SK-N-SH (cell line): ENCODE data around the gene AIFM3.
"Not testable (repeated sequence)": the region's sequence is repeated elsewhere in the genome, so short reads cannot be mapped to it uniquely, and the experiment has no call there.

Source experiments
- TEAD4 ChIP-seq: IDR thresholded peaks from 2 replicates; pipeline ENCODE4 v1.4.0; 2012; ENCODE audit warnings: mild to moderate bottlenecking, borderline replicate concordance; ENCODE audit not compliant: insufficient read depth
- TF ChIP-seq, protein P1 (sequence below): fragments of 200-600 bp; sonication (generic); IDR thresholded peaks from 2 replicates; pipeline ENCODE4 v1.6.1; 2017; ENCODE audit warnings: antibody characterized with exemption, mild to moderate bottlenecking, moderate library complexity

DNA sequence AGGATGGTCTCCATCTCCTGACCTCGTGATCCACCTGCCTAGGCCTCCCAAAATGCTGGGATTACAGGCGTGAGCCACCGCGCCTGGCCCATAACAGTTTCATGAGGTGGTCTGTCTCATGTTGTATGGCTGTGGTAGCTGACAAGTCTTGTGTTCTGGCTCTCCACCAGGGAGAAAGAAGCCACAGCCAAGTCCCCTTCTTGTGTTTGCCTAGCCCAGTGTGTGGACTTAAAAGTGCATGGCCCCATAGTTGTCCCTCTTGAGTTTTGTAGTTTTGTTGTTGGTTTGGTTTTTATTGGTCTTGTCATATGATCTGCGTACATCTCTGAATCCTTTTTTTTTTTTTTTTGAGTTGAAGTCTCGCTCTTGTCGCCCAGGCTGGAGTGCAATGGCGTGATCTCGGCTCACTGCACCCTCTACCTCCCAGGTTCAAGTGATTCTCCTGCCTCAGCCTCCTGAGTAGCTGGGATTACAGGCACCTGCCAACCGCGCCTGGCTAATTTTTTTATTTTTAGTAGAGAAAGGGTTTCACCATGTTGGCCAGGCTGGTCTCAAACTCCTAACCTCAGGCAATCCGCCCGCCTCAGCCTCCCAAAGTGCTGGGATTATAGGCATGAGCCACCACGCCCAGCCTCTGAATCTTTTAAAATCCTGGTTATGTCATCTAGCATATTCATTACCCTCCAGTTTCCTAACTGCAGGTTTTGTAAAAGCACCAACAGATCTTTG, 27.4 kb upstream of the AIFM3 start:
- TF ChIP-seq, protein P1, sequence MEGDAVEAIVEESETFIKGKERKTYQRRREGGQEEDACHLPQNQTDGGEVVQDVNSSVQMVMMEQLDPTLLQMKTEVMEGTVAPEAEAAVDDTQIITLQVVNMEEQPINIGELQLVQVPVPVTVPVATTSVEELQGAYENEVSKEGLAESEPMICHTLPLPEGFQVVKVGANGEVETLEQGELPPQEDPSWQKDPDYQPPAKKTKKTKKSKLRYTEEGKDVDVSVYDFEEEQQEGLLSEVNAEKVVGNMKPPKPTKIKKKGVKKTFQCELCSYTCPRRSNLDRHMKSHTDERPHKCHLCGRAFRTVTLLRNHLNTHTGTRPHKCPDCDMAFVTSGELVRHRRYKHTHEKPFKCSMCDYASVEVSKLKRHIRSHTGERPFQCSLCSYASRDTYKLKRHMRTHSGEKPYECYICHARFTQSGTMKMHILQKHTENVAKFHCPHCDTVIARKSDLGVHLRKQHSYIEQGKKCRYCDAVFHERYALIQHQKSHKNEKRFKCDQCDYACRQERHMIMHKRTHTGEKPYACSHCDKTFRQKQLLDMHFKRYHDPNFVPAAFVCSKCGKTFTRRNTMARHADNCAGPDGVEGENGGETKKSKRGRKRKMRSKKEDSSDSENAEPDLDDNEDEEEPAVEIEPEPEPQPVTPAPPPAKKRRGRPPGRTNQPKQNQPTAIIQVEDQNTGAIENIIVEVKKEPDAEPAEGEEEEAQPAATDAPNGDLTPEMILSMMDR: not testable (repeated sequence)
- not testable (repeated sequence) for TF ChIP-seq TEAD4
